Measurements from ENCODE around the gene RAD52. TPM values are rescaled to one million over a fixed set of nuclear protein-coding genes. Genes with fewer than 3 reads are reported as not detected.
A peak's percentile ranks its signal among the peaks of the same experiment; 100 is the strongest.

Gene RAD52
- polyA plus RNA-seq, 2 of the 4 experiments (the other 2 are of a cell fraction), result 12.9 to 29.6 TPM

GRCh38 chr12:976644-977043 lies 27.1 kb upstream of the RAD52 start:
- H3K9me3 ChIP-seq, result no peaks in the 10 kb centered on the region
- H3K4me3 ChIP-seq, result no peak overlapping the region
- TF ChIP-seq NFE2L2 (conservative IDR thresholded peaks at IDR 0.05; ENCODE audit: low read length) (peak; percentile 78), HMGXB4 (CRISPR knock-in tag; IDR thresholded peaks at IDR 0.05; ENCODE audit: borderline replicate concordance) (no peak)
- POLR2A ChIA-PET, result no interaction called here
- DNase-seq (ENCODE audit: low read depth in 1 of 2, low spot score in 1 of 2) (no peak), ATAC-seq (no peak), FAIRE-seq (no peak)
- WGBS (ENCODE audit: missing lambda C conversion rate), result 77% methylated on average over 6 of the region's 6 CpGs
- H3K4me1 ChIP-seq, result no peaks in the 10 kb centered on the region
- no peak overlapping the region for H3K27ac ChIP-seq
- no peak overlapping the region for H3K4me2 ChIP-seq
- CTCF ChIA-PET, result no interaction called here

DNA sequence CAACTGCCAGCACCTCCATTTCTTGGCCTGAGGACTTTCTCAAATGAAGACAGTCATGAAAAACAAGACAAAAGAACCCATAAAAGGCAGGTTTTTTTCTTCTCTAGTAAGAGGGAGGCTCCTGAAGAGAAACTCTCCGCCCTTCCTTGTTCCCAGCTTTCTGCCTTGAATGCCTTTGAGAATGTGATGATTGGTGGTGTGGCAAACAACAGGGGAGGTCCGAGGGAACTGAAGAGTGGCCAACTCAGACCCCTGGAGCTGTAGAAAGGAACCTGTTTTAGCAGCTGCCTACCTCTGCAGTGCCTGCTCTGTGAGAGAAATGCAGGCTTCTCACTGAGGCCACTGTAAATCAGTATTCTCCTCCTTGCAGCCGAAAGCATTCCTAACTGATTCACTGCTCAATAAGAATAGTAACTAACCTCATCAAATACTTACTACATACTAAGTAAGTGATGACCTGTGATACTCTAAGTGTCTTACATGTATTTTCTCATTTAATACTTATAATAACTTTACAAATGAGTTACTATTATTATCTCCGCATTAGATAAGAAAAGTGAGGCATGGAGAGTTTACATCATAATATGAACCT lies 24.9 kb upstream of the RAD52 start:
- Histone ChIP-seq H3K4me2 (no peak overlapping the region), H3K4me3 (no peak overlapping the region), H3K4me1 (no peaks in the 10 kb centered on the region), H3K9me3 (no peaks in the 10 kb centered on the region), H3K27ac (no peak overlapping the region)
- FAIRE-seq, result no peak
- POLR2A ChIA-PET, result no interaction called here
- no peak for ATAC-seq
- CTCF ChIA-PET, result interaction anchor here (1.0 kb wide), 1 partner anchor 14 kb away, joined by 3 read pairs; no protein-coding TSS in a partner anchor
- DNase-seq (ENCODE audit: low read depth in 1 of 2, low spot score in 1 of 2), result no peak
- 71% methylated on average over 4 of the region's 4 CpGs for WGBS (ENCODE audit: missing lambda C conversion rate)
- TF ChIP-seq FOSL2 (IDR thresholded peaks at IDR 0.05), result no peak
- TF ChIP-seq FOSL2 (CRISPR knock-in tag; IDR thresholded peaks at IDR 0.05), result no peak
- no peak for TF ChIP-seq NFE2L2 (conservative IDR thresholded peaks at IDR 0.05; ENCODE audit: low read length)
- no peak for TF ChIP-seq RAD21 (conservative IDR thresholded peaks at IDR 0.05 in 1 of 2, IDR thresholded peaks at IDR 0.05 in 1 of 2)
- no peak for TF ChIP-seq POLR2A (IDR thresholded peaks at IDR 0.05; ENCODE audit: low read length)
- TF ChIP-seq ZC3H11A (IDR thresholded peaks at IDR 0.05), result no peak
- TF ChIP-seq CBX8 (IDR thresholded peaks at IDR 0.05), result no peak
- no peak for TF ChIP-seq POLR2AphosphoS2 (conservative IDR thresholded peaks at IDR 0.05; ENCODE audit: low read length)
- no peak for TF ChIP-seq EP300 (IDR thresholded peaks at IDR 0.05)
- TF ChIP-seq, protein P1, sequence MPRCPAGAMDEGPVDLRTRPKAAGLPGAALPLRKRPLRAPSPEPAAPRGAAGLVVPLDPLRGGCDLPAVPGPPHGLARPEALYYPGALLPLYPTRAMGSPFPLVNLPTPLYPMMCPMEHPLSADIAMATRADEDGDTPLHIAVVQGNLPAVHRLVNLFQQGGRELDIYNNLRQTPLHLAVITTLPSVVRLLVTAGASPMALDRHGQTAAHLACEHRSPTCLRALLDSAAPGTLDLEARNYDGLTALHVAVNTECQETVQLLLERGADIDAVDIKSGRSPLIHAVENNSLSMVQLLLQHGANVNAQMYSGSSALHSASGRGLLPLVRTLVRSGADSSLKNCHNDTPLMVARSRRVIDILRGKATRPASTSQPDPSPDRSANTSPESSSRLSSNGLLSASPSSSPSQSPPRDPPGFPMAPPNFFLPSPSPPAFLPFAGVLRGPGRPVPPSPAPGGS (IDR thresholded peaks at IDR 0.05), result no peak
- no peak for TF ChIP-seq USF2 (IDR thresholded peaks at IDR 0.05)
- no peak for TF ChIP-seq KDM5A (IDR thresholded peaks at IDR 0.05)

DNA sequence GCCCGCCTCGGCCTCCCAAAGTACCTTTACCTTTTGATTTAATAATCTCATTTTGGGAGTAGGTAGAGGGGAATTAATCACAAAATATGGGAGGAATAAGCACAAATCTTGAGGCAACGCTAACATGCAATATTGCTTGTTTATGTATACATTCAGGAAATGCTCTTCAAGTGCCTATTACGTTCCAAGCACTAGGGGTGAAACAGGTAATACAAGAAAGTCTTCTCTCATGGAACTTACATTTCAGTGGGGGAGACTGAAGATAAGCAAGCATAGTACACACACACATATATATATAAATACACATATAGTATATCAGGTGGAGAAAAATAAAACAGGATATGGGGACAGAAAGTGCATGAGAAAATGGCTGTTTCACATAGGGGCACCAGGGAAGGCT lies 22.5 kb upstream of the RAD52 start:
- POLR2A ChIA-PET, result no interaction called here
- DNase-seq (ENCODE audit: low read depth in 1 of 2, low spot score in 1 of 2) (no peak), FAIRE-seq (no peak)

More for the DNA sequence above, 22.5 kb upstream of the RAD52 start:
- no peak overlapping the region for H3K4me3 ChIP-seq
- H3K4me2 ChIP-seq, result no peak overlapping the region
- H3K4me1 ChIP-seq, result no peaks in the 10 kb centered on the region
- no peak for ATAC-seq
- WGBS (ENCODE audit: missing lambda C conversion rate), result 94% methylated on average over 4 of the region's 4 CpGs
- no peaks in the 10 kb centered on the region for H3K9me3 ChIP-seq
- TF ChIP-seq TFCP2L1 (CRISPR knock-in tag; IDR thresholded peaks at IDR 0.05), result no peak
- no peak for TF ChIP-seq RARB (CRISPR knock-in tag; IDR thresholded peaks at IDR 0.05)
- no peak for TF ChIP-seq EHF (CRISPR knock-in tag; IDR thresholded peaks at IDR 0.05)
- TF ChIP-seq HMGXB4 (CRISPR knock-in tag; IDR thresholded peaks at IDR 0.05; ENCODE audit: borderline replicate concordance), result no peak
- TF ChIP-seq BHLHE40 (IDR thresholded peaks at IDR 0.05; ENCODE audit: low read depth, low read length), result no peak
- TF ChIP-seq ZC3H11A (IDR thresholded peaks at IDR 0.05), result no peak
- no peak for TF ChIP-seq FOXS1 (CRISPR knock-in tag; IDR thresholded peaks at IDR 0.05)
- TF ChIP-seq CBX8 (IDR thresholded peaks at IDR 0.05), result no peak
- no peak for TF ChIP-seq RNF2 (IDR thresholded peaks at IDR 0.05; ENCODE audit: borderline replicate concordance, low read depth)
- TF ChIP-seq EP300 (IDR thresholded peaks at IDR 0.05), result no peak
- CTCF ChIA-PET, result interaction anchor here (0.7 kb wide), 1 partner anchor 12 kb away, joined by 4 read pairs; no protein-coding TSS in a partner anchor
- no peak overlapping the region for H3K27ac ChIP-seq
